ENCODE data around the gene BIN1.

Gene BIN1

GRCh38 chr2:127104881-127105655 is 1.9 kb downstream of the BIN1 start:
- no peak for DNase-seq (ENCODE audit: low read depth in 2 of 2)

GRCh38 chr2:127104166-127104660 is 2.7 kb downstream of the BIN1 start:
- DNase-seq (ENCODE audit: low read depth in 2 of 2), result no peak

GRCh38 chr2:127103243-127104165 is 3.5 kb downstream of the BIN1 start:
- DNase-seq (ENCODE audit: low read depth in 2 of 2), result no peak

GRCh38 chr2:127102521-127103242 is 4.3 kb downstream of the BIN1 start:
- DNase-seq (ENCODE audit: low read depth in 2 of 2), result no peak

- DNase-seq (ENCODE audit: low read depth in 2 of 2), result no peak
Measured at GRCh38 chr2:127101756-127102477, 5.0 kb downstream of the BIN1 start.

- DNase-seq (ENCODE audit: low read depth in 2 of 2), result no peak
Measured at GRCh38 chr2:127101048-127101611, 5.8 kb downstream of the BIN1 start.

- DNase-seq (ENCODE audit: low read depth in 2 of 2), result no peak
Measured at GRCh38 chr2:127100251-127101047, 6.5 kb downstream of the BIN1 start.

- DNase-seq (ENCODE audit: low read depth in 2 of 2), result no peak
Measured at GRCh38 chr2:127098711-127099110, 8.2 kb downstream of the BIN1 start.

GRCh38 chr2:127097841-127098651 is 8.9 kb downstream of the BIN1 start:
- no peak for DNase-seq (ENCODE audit: low read depth in 2 of 2)

- no peak for DNase-seq (ENCODE audit: low read depth in 2 of 2)
Measured at GRCh38 chr2:127097471-127097765, 9.5 kb downstream of the BIN1 start.

- no peak for DNase-seq (ENCODE audit: low read depth in 2 of 2)
Measured at GRCh38 chr2:127096718-127097470, 10.1 kb downstream of the BIN1 start.

GRCh38 chr2:127096280-127096679 is 10.7 kb downstream of the BIN1 start:
- no peak for DNase-seq (ENCODE audit: low read depth in 2 of 2)

- DNase-seq (ENCODE audit: low read depth in 2 of 2), result no peak
Measured at GRCh38 chr2:127095784-127096183, 11.2 kb downstream of the BIN1 start.

GRCh38 chr2:127095367-127095641 is 11.7 kb downstream of the BIN1 start:
- DNase-seq (ENCODE audit: low read depth in 2 of 2), result no peak

- DNase-seq (ENCODE audit: low read depth in 2 of 2), result no peak
Measured at GRCh38 chr2:127094509-127095366, 12.2 kb downstream of the BIN1 start.

GRCh38 chr2:127093648-127094210 is 13.2 kb downstream of the BIN1 start:
- no peak for DNase-seq (ENCODE audit: low read depth in 2 of 2)

GRCh38 chr2:127092901-127093516 is 13.9 kb downstream of the BIN1 start:
- DNase-seq (ENCODE audit: low read depth in 2 of 2), result no peak
